ENCODE results near the gene PROM1. TPM values are rescaled to one million over a fixed set of nuclear protein-coding genes. Genes with fewer than 3 reads are reported as not detected.

PROM1 gene
- total RNA-seq, 1 experiment from 2014 or later, result 17.7 TPM

DNA sequence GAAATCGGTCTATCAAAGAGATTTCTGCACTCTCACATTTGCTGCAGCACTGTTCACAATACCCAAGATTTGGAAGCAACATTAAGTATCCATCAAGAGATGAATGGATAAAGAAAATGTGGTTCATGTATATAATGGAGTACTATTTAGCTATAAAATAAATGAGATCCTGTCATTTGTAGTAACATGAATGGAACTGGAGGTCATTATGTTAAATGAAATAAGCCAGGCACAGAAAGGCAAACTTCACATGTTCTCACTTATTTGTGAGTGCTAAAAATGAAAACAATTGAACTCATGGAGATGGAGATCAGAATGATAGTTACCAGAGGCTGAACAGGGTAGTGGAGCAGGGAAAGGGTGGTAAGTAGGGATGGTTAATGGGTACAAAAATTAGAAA is 17.0 kb upstream of the PROM1 start:
- Histone ChIP-seq H2AFZ (ENCODE audit: low read depth, low read length, poor library complexity, severe bottlenecking) (no peak overlapping the region), H3K27me3 (ENCODE audit: insufficient read depth, low read length) (peaks cover 57% of the 10 kb centered on the region), H3K9me3 (ENCODE audit: control insufficient read depth in 1 of 2, insufficient read depth in 1 of 2, low read depth in 1 of 2, low read length in 2 of 2) (no peaks in the 10 kb centered on the region), H3K4me1 (ENCODE audit: control insufficient read depth in 1 of 2, insufficient read depth in 2 of 2, low read length in 2 of 2) (no peaks in the 10 kb centered on the region), H3K9ac (ENCODE audit: low read length) (no peak overlapping the region), H3K36me3 (ENCODE audit: control insufficient read depth in 1 of 2, insufficient read depth in 2 of 2, low read length in 2 of 2) (no peaks in the 10 kb centered on the region), H3K27ac (ENCODE audit: low read depth, low read length) (no peak overlapping the region), H3K4me2 (ENCODE audit: low read length) (no peak overlapping the region), H3K4me3 (replicated peaks in 1 of 2; ENCODE audit: low read depth in 1 of 2, low read length in 2 of 2) (no peak overlapping the region), H3K79me2 (ENCODE audit: insufficient read depth, low read length) (no peaks in the 10 kb centered on the region), H4K20me1 (ENCODE audit: insufficient read depth) (no peaks in the 10 kb centered on the region), H3K9me2 (ENCODE audit: insufficient read depth) (no peaks in the 10 kb centered on the region)
- no peak for DNase-seq (ENCODE audit: low read depth, low spot score)
- no peak for ATAC-seq
- ChIA-PET POLR2A (no interaction called here), CTCF (no interaction called here), RAD21 (ENCODE audit: low non-redundant PET in 1 of 2, low total read pairs in 2 of 2, uncharacterized antibody in 2 of 2, unreplicated experiment in 2 of 2) (no interaction called here)
- no peak for TF ChIP-seq FOSL1 (IDR thresholded peaks at IDR 0.05; ENCODE audit: low read depth)
- BruUV-seq (replicated peaks), result no TSS peak
- intact Hi-C loops (cut with micrococcal nuclease), result no loop called here

DNA sequence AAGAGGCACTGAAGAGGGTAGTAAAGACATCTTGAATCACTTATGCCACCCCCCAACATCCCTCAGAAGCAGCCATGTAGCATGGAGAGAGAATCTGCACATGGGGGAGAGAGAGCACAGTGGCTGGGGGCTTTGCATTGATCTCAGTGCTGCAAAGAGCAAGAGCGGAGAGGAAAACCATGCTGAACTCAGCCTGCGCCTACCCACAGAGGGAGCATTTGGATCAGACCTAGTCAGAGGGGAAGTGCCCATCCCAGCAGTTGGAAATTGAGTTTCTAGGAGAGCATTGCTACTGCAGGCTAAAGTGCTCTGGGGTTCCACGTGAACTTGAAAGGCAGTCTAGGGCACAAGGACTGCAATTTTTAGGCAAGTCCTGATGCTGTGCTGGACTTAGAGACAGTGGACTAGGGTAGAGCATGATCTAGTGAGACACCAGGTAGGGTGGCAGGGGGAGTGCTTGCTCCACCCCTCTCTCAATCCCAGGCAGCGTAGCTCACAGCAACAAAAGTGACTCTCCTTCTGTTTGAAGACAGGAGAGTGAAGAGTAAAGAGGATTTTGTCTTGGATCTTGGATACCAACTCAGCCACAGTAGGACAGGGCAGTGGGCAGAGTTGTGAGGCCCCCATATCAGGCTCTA is 9.0 kb upstream of the PROM1 start:
- RAD21 ChIA-PET (ENCODE audit: low non-redundant PET in 1 of 2, low total read pairs in 2 of 2, uncharacterized antibody in 2 of 2, unreplicated experiment in 2 of 2), result no interaction called here
- Histone ChIP-seq H3K4me3 (replicated peaks in 1 of 2; ENCODE audit: low read depth in 1 of 2, low read length in 2 of 2) (no peak overlapping the region), H4K20me1 (ENCODE audit: insufficient read depth) (no peaks in the 10 kb centered on the region), H3K4me1 (ENCODE audit: control insufficient read depth in 1 of 2, insufficient read depth in 2 of 2, low read length in 2 of 2) (no peaks in the 10 kb centered on the region), H3K27me3 (ENCODE audit: insufficient read depth, low read length) (peaks cover 85% of the 10 kb centered on the region), H3K4me2 (ENCODE audit: low read length) (no peak overlapping the region), H3K9me2 (ENCODE audit: insufficient read depth) (no peaks in the 10 kb centered on the region), H3K9ac (ENCODE audit: low read length) (no peak overlapping the region), H3K27ac (ENCODE audit: low read depth, low read length) (no peak overlapping the region), H3K9me3 (ENCODE audit: control insufficient read depth in 1 of 2, insufficient read depth in 1 of 2, low read depth in 1 of 2, low read length in 2 of 2) (no peaks in the 10 kb centered on the region), H2AFZ (ENCODE audit: low read depth, low read length, poor library complexity, severe bottlenecking) (no peak overlapping the region), H3K36me3 (ENCODE audit: control insufficient read depth in 1 of 2, insufficient read depth in 2 of 2, low read length in 2 of 2) (no peaks in the 10 kb centered on the region), H3K79me2 (ENCODE audit: insufficient read depth, low read length) (no peaks in the 10 kb centered on the region)
- DNase-seq (ENCODE audit: low read depth, low spot score), result no peak
- no peak for ATAC-seq
- no TSS peak for BruUV-seq (replicated peaks)
- intact Hi-C loops (cut with micrococcal nuclease), result no loop called here
- POLR2A ChIA-PET, result no interaction called here
- CTCF ChIA-PET, result no interaction called here
- TF ChIP-seq RAD21 (IDR thresholded peaks at IDR 0.05; ENCODE audit: low read depth) (no peak), ZFX (IDR thresholded peaks at IDR 0.05) (no peak), CEBPB (IDR thresholded peaks at IDR 0.05; ENCODE audit: low read depth) (no peak), CBX3 (IDR thresholded peaks at IDR 0.05; ENCODE audit: low read depth) (no peak), EZH2phosphoT487 (IDR thresholded peaks at IDR 0.05; ENCODE audit: borderline replicate concordance) (no peak), EGR1 (IDR thresholded peaks at IDR 0.05; ENCODE audit: low read depth) (no peak), ZNF274 (IDR thresholded peaks at IDR 0.05; ENCODE audit: low read depth, low read length) (no peak), POLR2AphosphoS5 (IDR thresholded peaks at IDR 0.05; ENCODE audit: low read depth, low read length) (no peak), SRF (IDR thresholded peaks at IDR 0.05; ENCODE audit: low read depth) (no peak), EZH2 (IDR thresholded peaks at IDR 0.05) (no peak)
- TF ChIP-seq, protein P1, sequence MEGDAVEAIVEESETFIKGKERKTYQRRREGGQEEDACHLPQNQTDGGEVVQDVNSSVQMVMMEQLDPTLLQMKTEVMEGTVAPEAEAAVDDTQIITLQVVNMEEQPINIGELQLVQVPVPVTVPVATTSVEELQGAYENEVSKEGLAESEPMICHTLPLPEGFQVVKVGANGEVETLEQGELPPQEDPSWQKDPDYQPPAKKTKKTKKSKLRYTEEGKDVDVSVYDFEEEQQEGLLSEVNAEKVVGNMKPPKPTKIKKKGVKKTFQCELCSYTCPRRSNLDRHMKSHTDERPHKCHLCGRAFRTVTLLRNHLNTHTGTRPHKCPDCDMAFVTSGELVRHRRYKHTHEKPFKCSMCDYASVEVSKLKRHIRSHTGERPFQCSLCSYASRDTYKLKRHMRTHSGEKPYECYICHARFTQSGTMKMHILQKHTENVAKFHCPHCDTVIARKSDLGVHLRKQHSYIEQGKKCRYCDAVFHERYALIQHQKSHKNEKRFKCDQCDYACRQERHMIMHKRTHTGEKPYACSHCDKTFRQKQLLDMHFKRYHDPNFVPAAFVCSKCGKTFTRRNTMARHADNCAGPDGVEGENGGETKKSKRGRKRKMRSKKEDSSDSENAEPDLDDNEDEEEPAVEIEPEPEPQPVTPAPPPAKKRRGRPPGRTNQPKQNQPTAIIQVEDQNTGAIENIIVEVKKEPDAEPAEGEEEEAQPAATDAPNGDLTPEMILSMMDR (IDR thresholded peaks at IDR 0.05 in 2 of 3, conservative IDR thresholded peaks at IDR 0.05 in 1 of 3; ENCODE audit: borderline replicate concordance in 1 of 3, insufficient read depth in 1 of 3, low read depth in 2 of 3, low read length in 2 of 3), result no peak
- TF ChIP-seq, protein P2, sequence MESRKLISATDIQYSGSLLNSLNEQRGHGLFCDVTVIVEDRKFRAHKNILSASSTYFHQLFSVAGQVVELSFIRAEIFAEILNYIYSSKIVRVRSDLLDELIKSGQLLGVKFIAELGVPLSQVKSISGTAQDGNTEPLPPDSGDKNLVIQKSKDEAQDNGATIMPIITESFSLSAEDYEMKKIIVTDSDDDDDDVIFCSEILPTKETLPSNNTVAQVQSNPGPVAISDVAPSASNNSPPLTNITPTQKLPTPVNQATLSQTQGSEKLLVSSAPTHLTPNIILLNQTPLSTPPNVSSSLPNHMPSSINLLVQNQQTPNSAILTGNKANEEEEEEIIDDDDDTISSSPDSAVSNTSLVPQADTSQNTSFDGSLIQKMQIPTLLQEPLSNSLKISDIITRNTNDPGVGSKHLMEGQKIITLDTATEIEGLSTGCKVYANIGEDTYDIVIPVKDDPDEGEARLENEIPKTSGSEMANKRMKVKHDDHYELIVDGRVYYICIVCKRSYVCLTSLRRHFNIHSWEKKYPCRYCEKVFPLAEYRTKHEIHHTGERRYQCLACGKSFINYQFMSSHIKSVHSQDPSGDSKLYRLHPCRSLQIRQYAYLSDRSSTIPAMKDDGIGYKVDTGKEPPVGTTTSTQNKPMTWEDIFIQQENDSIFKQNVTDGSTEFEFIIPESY (IDR thresholded peaks at IDR 0.05; ENCODE audit: extremely low read depth, insufficient replicate concordance, low read length), result no peak
- TF ChIP-seq, protein P3, sequence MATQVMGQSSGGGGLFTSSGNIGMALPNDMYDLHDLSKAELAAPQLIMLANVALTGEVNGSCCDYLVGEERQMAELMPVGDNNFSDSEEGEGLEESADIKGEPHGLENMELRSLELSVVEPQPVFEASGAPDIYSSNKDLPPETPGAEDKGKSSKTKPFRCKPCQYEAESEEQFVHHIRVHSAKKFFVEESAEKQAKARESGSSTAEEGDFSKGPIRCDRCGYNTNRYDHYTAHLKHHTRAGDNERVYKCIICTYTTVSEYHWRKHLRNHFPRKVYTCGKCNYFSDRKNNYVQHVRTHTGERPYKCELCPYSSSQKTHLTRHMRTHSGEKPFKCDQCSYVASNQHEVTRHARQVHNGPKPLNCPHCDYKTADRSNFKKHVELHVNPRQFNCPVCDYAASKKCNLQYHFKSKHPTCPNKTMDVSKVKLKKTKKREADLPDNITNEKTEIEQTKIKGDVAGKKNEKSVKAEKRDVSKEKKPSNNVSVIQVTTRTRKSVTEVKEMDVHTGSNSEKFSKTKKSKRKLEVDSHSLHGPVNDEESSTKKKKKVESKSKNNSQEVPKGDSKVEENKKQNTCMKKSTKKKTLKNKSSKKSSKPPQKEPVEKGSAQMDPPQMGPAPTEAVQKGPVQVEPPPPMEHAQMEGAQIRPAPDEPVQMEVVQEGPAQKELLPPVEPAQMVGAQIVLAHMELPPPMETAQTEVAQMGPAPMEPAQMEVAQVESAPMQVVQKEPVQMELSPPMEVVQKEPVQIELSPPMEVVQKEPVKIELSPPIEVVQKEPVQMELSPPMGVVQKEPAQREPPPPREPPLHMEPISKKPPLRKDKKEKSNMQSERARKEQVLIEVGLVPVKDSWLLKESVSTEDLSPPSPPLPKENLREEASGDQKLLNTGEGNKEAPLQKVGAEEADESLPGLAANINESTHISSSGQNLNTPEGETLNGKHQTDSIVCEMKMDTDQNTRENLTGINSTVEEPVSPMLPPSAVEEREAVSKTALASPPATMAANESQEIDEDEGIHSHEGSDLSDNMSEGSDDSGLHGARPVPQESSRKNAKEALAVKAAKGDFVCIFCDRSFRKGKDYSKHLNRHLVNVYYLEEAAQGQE (IDR thresholded peaks at IDR 0.05; ENCODE audit: low read depth), result no peak

Data from HCT116 (cell line).